GM21447 (cell line): ENCODE measurements around the gene CELSR1.
"Not testable (repeated sequence)": the region's sequence is repeated elsewhere in the genome, so short reads cannot be mapped to it uniquely, and the experiment has no call there.

ENCODE experiments used
- ATAC-seq: cut with Tn5 transposase; IDR thresholded peaks from one replicate; pipeline ENCODE4 v1.9.1; 2021; ENCODE audit not compliant: unreplicated experiment

The CELSR1 gene

GRCh38 chr22:46335201-46336118 is 202.0 kb downstream of the CELSR1 start, which contains the start of gene TRMU:
Gene TRMU (plus strand): TSS chr22:46335714. CDS start chr22:46335765, 51 bp downstream.
- peak; percentile 76 for ATAC-seq

- no peak for ATAC-seq
Measured at GRCh38 chr22:46331496-46331895, 205.9 kb downstream of the CELSR1 start.

GRCh38 chr22:46330426-46330825 is 207.0 kb downstream of the CELSR1 start:
- no peak for ATAC-seq

- no peak for ATAC-seq
Measured at GRCh38 chr22:46329616-46330015, 207.8 kb downstream of the CELSR1 start.

- no peak for ATAC-seq
Measured at GRCh38 chr22:46328797-46329196, 208.6 kb downstream of the CELSR1 start.

GRCh38 chr22:46327691-46328465 is 209.5 kb downstream of the CELSR1 start:
- no peak for ATAC-seq

GRCh38 chr22:46326066-46326680 is 211.2 kb downstream of the CELSR1 start:
- no peak for ATAC-seq

- ATAC-seq: no peak
Measured at GRCh38 chr22:46323162-46323561, 214.3 kb downstream of the CELSR1 start.

GRCh38 chr22:46322711-46323110 is 214.7 kb downstream of the CELSR1 start:
- no peak for ATAC-seq

- no peak for ATAC-seq
Measured at GRCh38 chr22:46320716-46321386, 216.6 kb downstream of the CELSR1 start.

GRCh38 chr22:46320166-46320710 is 217.2 kb downstream of the CELSR1 start:
- no peak for ATAC-seq

GRCh38 chr22:46319319-46319718 is 218.1 kb downstream of the CELSR1 start:
- ATAC-seq: no peak

- ATAC-seq: no peak
Measured at GRCh38 chr22:46318576-46318975, 218.8 kb downstream of the CELSR1 start.

GRCh38 chr22:46317646-46318045 is 219.8 kb downstream of the CELSR1 start:
- no peak for ATAC-seq

GRCh38 chr22:46315976-46316375 is 221.4 kb downstream of the CELSR1 start:
- no peak for ATAC-seq

- ATAC-seq: not testable (repeated sequence)
Measured at GRCh38 chr22:46312848-46313247, 224.6 kb downstream of the CELSR1 start.

GRCh38 chr22:46312056-46312455 is 225.4 kb downstream of the CELSR1 start:
- ATAC-seq: no peak
